H1 (cell line): Measurements from ENCODE around the gene COMMD1. TPM values are rescaled to one million over a fixed set of nuclear protein-coding genes. Genes with fewer than 3 reads are reported as not detected.
A peak's percentile ranks its signal among the peaks of the same experiment; 100 is the strongest.

Experiments
- CTCF ChIA-PET: fragments of 300-600 bp; sonication (Branson Sonifier 250); formaldehyde crosslinking; loops from one replicate; lab custom pipeline; 2021; ENCODE audit not compliant: partially characterized antibody; lab: Charles Lee
- POLR2A ChIA-PET: fragments of 300-600 bp; sonication (Branson Sonifier 250); formaldehyde crosslinking; loops from one replicate; lab custom pipeline; 2021; ENCODE audit warnings: inconsistent platforms; ENCODE audit not compliant: partially characterized antibody; lab: Charles Lee
- DNase-seq, 2 experiments: peaks; one replicate each; pipeline versions ENCODE4 v3.0.0 to v3.0.0-alpha.2; 2010 to 2022; ENCODE audit warnings: low spot score in 2 of 2, low read depth in 1 of 2, mixed read lengths in 1 of 2
- FAIRE-seq: peaks from 2 replicates; lab custom pipeline; 2011; peaks lifted over from hg19 to GRCh38; lab: Jason Lieb, UNC
- H2AFZ ChIP-seq: 2 replicates; pipeline ENCODE4 v1.8.1; 2012; ENCODE audit warnings: low read length, inconsistent platforms
- H2AK5ac ChIP-seq: 2 replicates; pipeline ENCODE4 v1.6.1; 2013; ENCODE audit warnings: low read depth, low read length
- H2BK120ac ChIP-seq: replicated peaks from 2 replicates; pipeline ENCODE3; 2013; ENCODE audit warnings: low read depth, low read length, inconsistent platforms
- H2BK12ac ChIP-seq: 2 replicates; pipeline ENCODE4 v1.6.1; 2013; ENCODE audit warnings: low read depth, low read length
- H2BK15ac ChIP-seq: 2 replicates; pipeline ENCODE4 v1.6.1; 2013; ENCODE audit warnings: low read length
- H2BK20ac ChIP-seq: 2 replicates; pipeline ENCODE4 v1.6.1; 2013; ENCODE audit warnings: low read length
- H2BK5ac ChIP-seq: 2 replicates; pipeline ENCODE4 v1.6.1; 2013; ENCODE audit warnings: low read depth, low read length
- H3K14ac ChIP-seq: 2 replicates; pipeline ENCODE4 v1.6.1; 2013; ENCODE audit warnings: inconsistent platforms; ENCODE audit not compliant: insufficient read length
- H3K18ac ChIP-seq: 2 replicates; pipeline ENCODE4 v1.6.1; 2013; ENCODE audit warnings: low read length; ENCODE audit errors: extremely low read depth
- H3K23ac ChIP-seq: 2 replicates; pipeline ENCODE4 v1.6.1; 2013; ENCODE audit warnings: inconsistent platforms; ENCODE audit not compliant: insufficient read length
- H3K23me2 ChIP-seq: 2 replicates; pipeline ENCODE4 v1.6.1; 2013; ENCODE audit warnings: low read depth, low read length
- H3K27ac ChIP-seq: 2 replicates; pipeline ENCODE4 v1.6.1; 2011; ENCODE audit warnings: low read depth, low read length, inconsistent platforms
- H3K27me3 ChIP-seq, 4 experiments: replicated peaks in 1 of 4; 1 replicate in 1 of 4; 2 replicates in 3 of 4; pipeline versions ENCODE4 v1.6.1 to v1.8.1; 2011 to 2013; ENCODE audit warnings: low read length in 3 of 4, mild to moderate bottlenecking in 3 of 4, inconsistent platforms in 2 of 4, mixed read lengths in 2 of 4, moderate library complexity in 1 of 4; ENCODE audit not compliant: control insufficient read depth in 3 of 4, insufficient read depth in 3 of 4; ENCODE audit errors: extremely low read depth in 1 of 4
- H3K36me3 ChIP-seq, 4 experiments: 2 replicates each; pipeline versions ENCODE4 v1.6.1 to v1.8.1; 2011 to 2013; ENCODE audit warnings: mild to moderate bottlenecking in 4 of 4, low read length in 3 of 4, moderate library complexity in 2 of 4, control low read depth in 1 of 4, inconsistent platforms in 1 of 4; ENCODE audit not compliant: insufficient read depth in 4 of 4, control insufficient read depth in 2 of 4
- H3K4ac ChIP-seq: replicated peaks from 2 replicates; pipeline ENCODE3; 2013; ENCODE audit warnings: low read length, low read depth, mixed read lengths, inconsistent platforms; ENCODE audit not compliant: insufficient read length
- H3K4me1 ChIP-seq, 4 experiments: replicated peaks in 1 of 4; 1 replicate in 1 of 4; 2 replicates in 3 of 4; pipeline versions ENCODE4 v1.6.1 to v1.8.1; 2011 to 2013; ENCODE audit warnings: low read length in 3 of 4, inconsistent platforms in 2 of 4, mixed read lengths in 1 of 4; ENCODE audit not compliant: insufficient read depth in 4 of 4, control insufficient read depth in 3 of 4
- H3K4me2 ChIP-seq, 2 experiments: 2 replicates each; pipeline versions ENCODE4 v1.6.1 to v1.8.1; 2011 to 2013; ENCODE audit warnings: low read depth in 2 of 2, low read length in 2 of 2, control low read depth in 1 of 2, inconsistent platforms in 1 of 2, mild to moderate bottlenecking in 1 of 2; ENCODE audit not compliant: insufficient read depth in 1 of 2
- H3K4me3 ChIP-seq, 4 experiments: fragments of 200-600, 300-600 bp in 1 of 4; sonication (generic), shearing (Covaris generic), sonication (Bioruptor Twin) in 1 of 4; 2 replicates each; pipeline versions ENCODE4 v1.5.1 to v1.8.1; 2011 to 2016; ENCODE audit warnings: low read length in 4 of 4, low read depth in 3 of 4, control low read depth in 2 of 4, inconsistent platforms in 2 of 4, mild to moderate bottlenecking in 2 of 4, mixed read lengths in 1 of 4, moderate library complexity in 1 of 4; ENCODE audit not compliant: insufficient read depth in 2 of 4; ENCODE audit errors: extremely low read depth in 1 of 4
- H3K56ac ChIP-seq: replicated peaks from 2 replicates; pipeline ENCODE3; 2013; ENCODE audit warnings: low read depth, mild to moderate bottlenecking, mixed read lengths, low read length, inconsistent platforms; ENCODE audit not compliant: insufficient read length
- H3K79me1 ChIP-seq: 2 replicates; pipeline ENCODE4 v1.6.1; 2013; ENCODE audit warnings: low read depth, low read length, control low read depth
- H3K79me2 ChIP-seq, 2 experiments: 2 replicates each; pipeline versions ENCODE4 v1.6.1 to v1.8.1; 2012 to 2013; ENCODE audit warnings: low read length in 2 of 2, mild to moderate bottlenecking in 2 of 2, inconsistent platforms in 1 of 2; ENCODE audit not compliant: insufficient read depth in 2 of 2, control insufficient read depth in 1 of 2
- H3K9ac ChIP-seq, 4 experiments: replicated peaks in 1 of 4; 1 replicate in 1 of 4; 2 replicates in 3 of 4; pipeline versions ENCODE4 v1.6.1 to v1.8.1; 2011 to 2013; ENCODE audit warnings: low read depth in 3 of 4, low read length in 3 of 4, control low read depth in 2 of 4, mild to moderate bottlenecking in 2 of 4, moderate library complexity in 2 of 4, inconsistent platforms in 1 of 4; ENCODE audit errors: extremely low read depth in 1 of 4
- H3K9me3 ChIP-seq, 2 experiments: 2 replicates each; pipeline versions ENCODE4 v1.6.1 to v1.8.1; 2012 to 2013; ENCODE audit warnings: mild to moderate bottlenecking in 2 of 2, moderate library complexity in 2 of 2, control low read depth in 1 of 2, inconsistent platforms in 1 of 2, low read depth in 1 of 2, low read length in 1 of 2, mixed read lengths in 1 of 2; ENCODE audit not compliant: insufficient read depth in 2 of 2
- H4K20me1 ChIP-seq, 2 experiments: replicated peaks in 1 of 2; 2 replicates each; pipeline versions ENCODE3 to v1.8.1; 2011 to 2013; ENCODE audit warnings: inconsistent platforms in 2 of 2, low read length in 2 of 2, mild to moderate bottlenecking in 1 of 2; ENCODE audit not compliant: insufficient read depth in 2 of 2, control insufficient read depth in 1 of 2
- H4K5ac ChIP-seq: 2 replicates; pipeline ENCODE4 v1.6.1; 2013; ENCODE audit warnings: low read length, low read depth, mixed read lengths, inconsistent platforms; ENCODE audit not compliant: insufficient read length
- H4K8ac ChIP-seq: 2 replicates; pipeline ENCODE4 v1.8.0; 2013; ENCODE audit warnings: mild to moderate bottlenecking, moderate library complexity, low read length, inconsistent platforms; ENCODE audit not compliant: insufficient read depth; ENCODE audit errors: extremely low read depth
- H4K91ac ChIP-seq: replicated peaks from 2 replicates; pipeline ENCODE3; 2013; ENCODE audit warnings: low read length, mixed read lengths, inconsistent platforms; ENCODE audit not compliant: insufficient read length
- CREB1 ChIP-seq: IDR thresholded peaks from 2 replicates; pipeline ENCODE4 v1.6.1; 2012; ENCODE audit warnings: inconsistent platforms
- NANOG ChIP-seq: IDR thresholded peaks from 2 replicates; pipeline ENCODE4 v1.6.1; 2011; ENCODE audit warnings: low read length, low read depth, mild to moderate bottlenecking, inconsistent platforms; ENCODE audit not compliant: insufficient read depth, poor library complexity, severe bottlenecking
- RFX5 ChIP-seq: IDR thresholded peaks from 2 replicates; pipeline ENCODE4 v1.6.1; 2011; ENCODE audit warnings: low read depth, low read length, improper control_type of control experiment, borderline replicate concordance
- RXRA ChIP-seq: IDR thresholded peaks from 2 replicates; pipeline ENCODE4 v1.6.1; 2011; ENCODE audit warnings: low read depth, mild to moderate bottlenecking, low read length, moderate library complexity; ENCODE audit not compliant: insufficient read depth
- SIN3A ChIP-seq, 2 experiments: IDR thresholded peaks in 1 of 2; conservative IDR thresholded peaks in 1 of 2; 2 replicates each; pipeline ENCODE4 v1.6.1; 2011 to 2012; ENCODE audit warnings: low read length in 2 of 2, improper control_type of control experiment in 1 of 2, low read depth in 1 of 2, mild to moderate bottlenecking in 1 of 2
- SP4 ChIP-seq: IDR thresholded peaks from 2 replicates; pipeline ENCODE4 v1.6.1; 2012; ENCODE audit warnings: low read length, inconsistent platforms
- SUZ12 ChIP-seq: fragments of 200-600 bp; sonication (generic); IDR thresholded peaks from 2 replicates; pipeline ENCODE4 v1.6.1; 2012; ENCODE audit warnings: mild to moderate bottlenecking, inconsistent platforms, low read length, moderate library complexity, mixed read lengths
- TAF1 ChIP-seq: IDR thresholded peaks from 2 replicates; pipeline ENCODE4 v1.6.1; 2011; ENCODE audit warnings: mild to moderate bottlenecking, low read depth, low read length
- TAF7 ChIP-seq: optimal IDR thresholded peaks from 2 replicates; pipeline ENCODE3; 2011; ENCODE audit warnings: low read depth, mild to moderate bottlenecking, inconsistent platforms, low read length, moderate library complexity, borderline replicate concordance
- ZNF274 ChIP-seq: IDR thresholded peaks from 2 replicates; pipeline ENCODE4 v1.7.0; 2012; ENCODE audit warnings: low read length, borderline replicate concordance; ENCODE audit errors: extremely low read depth
- WGBS, 2 experiments: shearing (Covaris generic) in 1 of 2; methylation state at CpG; one replicate each; pipeline versions ENCODE4 v1.1.6 to v1.1.7; 2013 to 2015; ENCODE audit warnings: low lambda C conversion rate in 2 of 2, mixed read lengths in 2 of 2, inconsistent platforms in 1 of 2, low coverage in 1 of 2, missing lambda C conversion rate in 1 of 2; ENCODE audit not compliant: insufficient replicate concordance in 2 of 2, insufficient coverage in 1 of 2, insufficient read length in 1 of 2; ENCODE audit errors: extremely low coverage in 1 of 2, missing lambda C conversion rate in 1 of 2; 5-methylcytosine and 5-hydroxymethylcytosine counted together
- polyA plus RNA-seq, 7 experiments: library from polyadenylated mRNA; depleted of rRNA in 3 of 7; stranded (reverse) in 5 of 7; unstranded in 2 of 7; fragments of >200 nt in 5 of 7; fragments of 200-250 nt in 2 of 7; gene quantifications; 1 replicate in 5 of 7; 2 replicates in 1 of 7; 4 replicates in 1 of 7; pipeline versions ENCODE4 v1.2.1 to v1.2.3, GENCODE V29; 2011 to 2013; ENCODE audit warnings: missing spikeins in 2 of 7, mixed read lengths in 2 of 7
- total RNA-seq: library from RNA; stranded (reverse); fragmentation: NEBNext Ultra II Directional; extraction: Animal tissue kit (Norgen Biotek cat#: 25700); gene quantifications from 2 replicates; pipeline ENCODE4 v1.2.1, GENCODE V29; 2021
- TF ChIP-seq, protein P1 (sequence below): IDR thresholded peaks from 2 replicates; pipeline ENCODE4 v1.6.1; 2012; ENCODE audit warnings: inconsistent platforms

Gene COMMD1
- total and polyA plus RNA-seq, 2 of the 8 experiments (the other 6 are each of a cell fraction or from before 2014, with no cell fraction given): 23.5 to 28.3 TPM

DNA sequence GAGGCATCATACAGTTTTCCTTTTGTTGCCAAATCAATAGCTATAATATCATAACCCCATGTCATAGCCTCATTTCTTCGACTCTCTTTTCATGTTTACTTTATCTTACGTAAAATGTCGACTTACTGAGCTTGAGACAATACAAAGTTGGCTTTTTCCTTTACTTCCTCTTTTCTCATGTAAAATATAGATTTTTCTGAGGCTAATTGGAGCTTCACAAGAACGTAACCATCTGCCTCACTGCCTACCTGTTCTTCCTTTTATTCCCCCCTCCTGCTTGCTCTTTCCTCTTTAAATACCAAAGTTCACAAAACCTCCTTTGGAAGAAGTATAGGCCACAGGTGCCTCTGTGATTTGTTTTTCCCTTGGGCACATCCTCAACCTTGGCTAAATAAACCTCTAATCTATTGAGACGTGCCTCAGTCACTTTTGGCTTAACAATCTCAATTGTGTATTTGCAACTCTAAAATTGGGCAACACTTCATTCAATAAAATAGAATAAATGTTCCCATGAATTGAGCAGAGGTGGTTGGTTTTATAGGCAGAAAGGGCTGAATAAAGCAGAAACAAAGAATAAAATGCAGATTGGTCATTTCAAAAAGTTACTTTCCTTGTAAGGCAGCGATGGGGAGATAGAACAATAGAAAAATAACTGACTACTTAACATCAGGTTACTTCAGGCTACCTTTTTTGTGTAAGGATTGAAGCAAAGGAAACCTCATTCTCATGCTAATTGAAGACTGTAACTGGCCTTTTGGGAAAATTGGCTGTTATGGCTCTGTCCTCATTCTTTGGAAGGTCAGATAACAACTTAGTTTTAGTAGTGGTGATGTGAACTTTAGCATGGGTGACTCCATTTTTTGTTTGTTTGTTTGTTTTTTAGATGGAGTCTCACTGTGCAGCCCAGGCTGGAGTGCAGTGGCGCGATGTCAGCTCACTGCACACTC, 21.3 kb downstream of the COMMD1 start:
- Histone ChIP-seq H3K18ac (no peak overlapping the region), H3K79me1 (no peaks in the 10 kb centered on the region), H3K23me2 (0 out of 2 replicates have a peak, but pooled peaks cover 2% of the 10 kb centered on the region), H2AK5ac (no peak overlapping the region), H3K4me2 (no peak overlapping the region), H4K8ac (no peak overlapping the region), H2AFZ (no peak overlapping the region), H4K5ac (peak overlapping the region; percentile 42), H2BK12ac (no peak overlapping the region), H3K14ac (no peak overlapping the region), H4K20me1 (no peaks in the 10 kb centered on the region), H3K4me1 (no peaks in the 10 kb centered on the region), H3K27me3 (0 out of 7 replicates have a peak, but pooled peaks cover 0 to 2% (median 0%) of the 10 kb centered on the region in 4 experiments), H3K36me3 (0 out of 8 replicates have a peak, but pooled peaks cover 0 to 3% (median 0%) of the 10 kb centered on the region in 4 experiments), H3K27ac (no peak overlapping the region), H2BK5ac (0 out of 2 replicates have a peak overlapping the region, but pooled peaks have one; percentile 3), H3K79me2 (no peaks in the 10 kb centered on the region), H3K9ac (no peak overlapping the region), H3K4me3 (no peak overlapping the region; a peak in 1 of 8 replicates), H3K4ac (no peak overlapping the region), H2BK20ac (no peak overlapping the region), H2BK120ac (no peak overlapping the region), H3K56ac (no peak overlapping the region), H4K91ac (no peak overlapping the region), H3K9me3 (peaks cover 0 to 8% of the 10 kb centered on the region in 2 experiments; a peak in 2 of 4 replicates), H3K23ac (no peak overlapping the region), H2BK15ac (no peak overlapping the region)
- CTCF ChIA-PET: interaction anchor here (0.7 to 1.8 kb wide), 3 partner anchors 16 to 334 kb away, joined by 3 to 5 read pairs (median 3); no protein-coding TSS in a partner anchor
- DNase-seq: no peak
- 90% methylated on average over 8 of the region's 8 CpGs; no CpG with 5 or more reads in 1 of the 2 experiments for WGBS, 2 experiments
- FAIRE-seq: no peak
- POLR2A ChIA-PET: interaction anchor here (1.4 kb wide), 1 partner anchor 11 kb away, joined by 3 read pairs; no protein-coding TSS in a partner anchor
- TF ChIP-seq RFX5 (no peak), SIN3A (conservative IDR thresholded peaks at IDR 0.05 in 1 of 2, IDR thresholded peaks at IDR 0.05 in 1 of 2; ENCODE audit: low read depth in 1 of 2, low read length in 2 of 2) (no peak), SUZ12 (no peak), SP4 (no peak), NANOG (no peak), TAF7 (no peak), ZNF274 (no peak), RXRA (no peak), CREB1 (no peak), TAF1 (no peak)
- TF ChIP-seq, protein P1, sequence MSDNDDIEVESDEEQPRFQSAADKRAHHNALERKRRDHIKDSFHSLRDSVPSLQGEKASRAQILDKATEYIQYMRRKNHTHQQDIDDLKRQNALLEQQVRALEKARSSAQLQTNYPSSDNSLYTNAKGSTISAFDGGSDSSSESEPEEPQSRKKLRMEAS: no peak
